HG03439 (cell line): ENCODE results near the gene SELENOI.
"Not testable (repeated sequence)": the region's sequence is repeated elsewhere in the genome, so short reads cannot be mapped to it uniquely, and the experiment has no call there.

Experiments
- ATAC-seq: cut with Tn5 transposase; IDR thresholded peaks from one replicate; pipeline ENCODE4 v1.9.1; 2021; ENCODE audit warnings: mild to moderate bottlenecking, moderate library complexity; ENCODE audit not compliant: unreplicated experiment

SELENOI gene

GRCh38 chr2:26326514-26326913 lies 19.4 kb upstream of the SELENOI start:
- ATAC-seq: no peak

- no peak for ATAC-seq
These were observed 18.4 kb upstream of the SELENOI start for GRCh38 chr2:26327291-26328272.

- not testable (repeated sequence) for ATAC-seq
These were observed 16.9 kb upstream of the SELENOI start for GRCh38 chr2:26329083-26329482.

DNA sequence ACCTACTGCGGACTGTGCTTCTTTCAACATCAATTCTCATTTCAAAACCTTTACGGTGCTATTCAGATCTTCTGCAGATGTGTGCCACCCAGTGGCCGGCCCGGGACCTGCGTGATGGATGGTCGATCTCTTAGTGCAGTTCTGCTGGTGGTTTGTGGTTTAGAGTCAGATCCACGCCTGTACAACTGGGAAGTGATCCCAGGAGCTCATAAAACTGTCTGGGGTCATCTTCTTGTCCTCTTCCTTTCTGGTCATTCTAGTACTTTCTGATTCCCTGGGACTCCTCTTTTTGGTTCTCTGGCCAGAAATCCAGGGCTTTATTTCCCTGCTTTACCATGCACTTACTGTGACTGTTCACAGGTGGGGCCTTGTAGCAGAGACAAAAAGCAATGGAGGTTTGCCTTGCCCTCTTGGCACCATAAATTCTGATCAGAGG lies 15.8 kb upstream of the SELENOI start:
- ATAC-seq: no peak

- ATAC-seq: no peak
These were observed 15.3 kb upstream of the SELENOI start for GRCh38 chr2:26330604-26331003.

GRCh38 chr2:26331321-26331720 lies 14.6 kb upstream of the SELENOI start:
- ATAC-seq: not testable (repeated sequence)

- ATAC-seq: no peak
These were observed 12.7 kb upstream of the SELENOI start for GRCh38 chr2:26333293-26333692.

DNA sequence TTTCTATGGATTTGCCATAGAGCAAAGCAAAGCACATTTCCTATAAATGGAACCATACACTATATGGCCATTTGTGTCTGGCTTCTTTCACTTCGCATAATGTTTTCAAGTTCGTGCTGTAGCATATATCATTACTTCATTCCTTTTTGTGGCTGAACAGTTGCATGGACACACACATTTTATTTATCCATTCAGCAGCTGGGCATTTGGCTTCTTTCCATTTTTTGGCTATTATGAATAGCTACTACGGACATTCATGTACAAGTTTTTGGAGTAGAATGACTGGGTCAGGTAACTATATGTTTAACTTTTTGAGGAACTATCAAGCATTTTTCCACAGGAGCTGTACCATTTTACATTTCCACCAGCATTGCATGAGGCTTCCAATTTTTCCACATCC lies 10.7 kb upstream of the SELENOI start:
- ATAC-seq: no peak

DNA sequence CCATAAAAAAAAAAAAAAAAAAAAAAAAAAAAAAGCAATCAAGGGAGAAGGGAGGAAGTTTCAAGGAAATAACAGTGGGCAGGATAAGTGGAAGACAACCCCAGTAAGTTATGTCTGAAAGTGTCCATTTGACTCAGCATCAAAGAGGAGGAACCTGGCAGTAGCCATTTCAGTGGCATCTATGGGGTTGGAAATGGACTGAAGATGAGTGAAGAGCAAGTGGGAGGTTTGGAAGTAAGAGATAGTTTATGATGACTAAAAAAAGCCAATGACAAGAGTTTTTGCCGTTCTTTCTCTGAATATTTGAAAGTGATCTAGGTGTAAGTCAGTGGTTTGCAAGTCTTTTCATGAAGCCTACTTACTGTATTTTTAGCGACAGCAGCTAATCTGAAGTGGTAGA lies 9.2 kb upstream of the SELENOI start:
- ATAC-seq: no peak

- ATAC-seq: no peak
These were observed 8.6 kb upstream of the SELENOI start for GRCh38 chr2:26337298-26337697.

- no peak for ATAC-seq
These were observed 5.1 kb upstream of the SELENOI start for GRCh38 chr2:26340831-26341230.

DNA sequence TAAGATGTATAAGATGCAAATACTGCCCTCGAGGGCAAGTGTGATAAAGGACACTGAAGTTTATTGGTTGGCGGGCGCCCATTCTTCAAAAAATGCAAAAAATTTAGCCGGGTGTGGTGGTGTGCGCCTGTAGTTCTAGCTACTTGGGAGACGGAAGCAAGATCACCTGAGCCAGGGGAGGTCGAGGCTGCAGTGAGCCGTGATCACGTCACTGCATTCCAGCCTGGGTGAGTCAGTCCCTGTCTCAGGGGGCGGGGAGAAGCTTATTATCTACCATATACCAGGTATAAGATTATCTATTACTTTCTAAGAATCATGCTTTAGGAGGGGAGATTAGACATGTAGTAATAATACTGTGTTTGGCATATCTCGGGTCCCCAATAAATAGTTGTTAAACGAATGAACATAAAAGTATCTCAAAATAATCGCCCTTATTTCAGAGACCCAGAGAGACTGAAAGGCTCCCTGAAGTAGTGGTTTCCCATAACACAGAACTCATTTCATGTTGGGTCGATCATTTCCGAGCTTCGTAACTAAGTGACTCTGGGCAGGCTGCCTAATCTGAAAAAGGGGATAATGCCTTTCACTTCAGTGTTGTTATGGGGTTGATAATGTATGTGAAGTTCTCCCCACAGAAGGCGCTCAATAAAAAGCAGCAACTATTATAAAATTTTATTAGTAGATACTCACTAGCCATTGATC lies 1.2 kb upstream of the SELENOI start:
- no peak for ATAC-seq

DNA sequence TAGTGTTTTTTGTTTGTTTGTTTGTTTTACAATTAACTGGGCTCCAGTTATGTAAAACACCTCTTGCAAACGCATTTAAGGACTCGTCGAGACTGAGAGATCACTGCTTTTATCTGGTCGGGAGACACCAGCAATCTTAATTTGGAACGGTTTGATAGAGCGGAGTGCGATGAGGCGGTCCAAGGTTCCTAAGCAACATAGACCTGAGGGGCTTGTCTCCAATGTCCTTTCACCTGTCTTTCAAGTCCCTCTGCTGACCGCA lies 729 bp upstream of the SELENOI start:
- ATAC-seq: no peak

GRCh38 chr2:26346454-26347053 lies 611 bp downstream of the SELENOI start, which contains the start of gene ADGRF3:
Gene ADGRF3, minus strand, starts transcription at chr2:26346789. Its CDS starts 555 bp downstream, at chr2:26346234.
- ATAC-seq: no peak

DNA sequence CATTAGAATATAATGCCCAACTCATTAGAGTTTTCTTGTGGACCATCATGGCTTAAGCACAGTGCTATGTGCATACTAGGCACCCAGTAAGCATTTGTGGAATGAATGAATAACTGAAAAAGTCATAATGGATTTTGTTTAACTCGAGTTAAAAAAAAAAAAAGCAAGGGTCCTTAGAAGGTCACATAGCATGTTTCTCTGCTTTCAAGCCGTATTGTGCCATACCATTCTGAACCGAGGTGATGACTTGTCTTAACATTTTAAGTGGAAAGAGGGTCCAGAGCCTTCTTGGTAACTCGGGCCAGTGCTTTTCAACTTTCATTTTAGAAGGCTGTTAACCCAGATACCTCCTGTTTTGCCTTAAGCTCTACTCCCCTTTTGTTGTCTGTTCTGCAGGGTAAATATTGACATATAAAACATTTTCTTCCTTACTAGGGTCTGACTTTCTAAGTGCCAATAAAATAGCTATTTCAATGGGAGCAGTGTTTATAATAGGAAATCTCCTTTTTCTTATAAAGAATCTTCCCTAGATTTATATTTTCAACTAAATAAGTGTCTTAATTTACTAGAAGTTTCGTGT lies 1.4 kb downstream of the SELENOI start:
- ATAC-seq: no peak

DNA sequence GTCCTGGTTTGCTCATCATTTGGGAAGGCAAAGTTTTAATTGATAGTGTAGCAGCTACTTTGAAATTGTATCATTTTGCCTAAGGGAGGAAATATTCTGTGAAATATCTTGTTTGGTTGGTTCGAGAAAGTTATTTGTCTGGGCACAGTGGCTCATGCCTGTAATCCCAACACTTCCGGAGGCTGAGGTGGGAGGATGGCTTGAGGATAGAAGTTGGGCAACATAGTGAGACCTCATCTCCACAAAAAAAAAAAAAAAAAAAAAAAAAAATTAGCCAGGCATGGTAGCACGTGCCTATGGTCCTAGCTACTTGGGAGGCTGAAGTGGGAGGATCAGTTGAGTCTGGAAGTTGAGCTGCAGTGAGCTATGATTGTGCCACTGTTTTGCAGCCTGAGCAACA lies 3.7 kb downstream of the SELENOI start:
- ATAC-seq: no peak

GRCh38 chr2:26351375-26352090 lies 5.6 kb downstream of the SELENOI start:
- no peak for ATAC-seq

GRCh38 chr2:26352892-26353291 lies 6.9 kb downstream of the SELENOI start:
- ATAC-seq: no peak

DNA sequence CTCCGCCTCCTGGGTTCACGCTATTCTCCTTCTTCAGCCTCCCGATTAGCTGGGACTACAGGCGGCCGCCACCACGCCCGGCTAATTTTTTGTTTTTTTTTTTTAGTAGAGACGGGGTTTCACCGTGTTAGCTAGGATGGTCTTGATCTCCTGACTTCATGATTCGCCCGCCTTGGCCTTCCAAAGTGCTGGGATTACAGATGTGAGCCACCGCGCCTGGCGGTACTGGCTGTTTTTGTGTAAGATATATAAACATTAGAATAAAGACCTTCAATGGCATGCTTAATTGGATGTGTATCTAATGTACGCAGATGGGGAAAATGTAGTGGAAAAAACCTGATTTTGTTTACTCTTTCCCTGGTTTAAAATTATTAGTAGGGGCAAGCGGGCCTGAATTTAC lies 8.5 kb downstream of the SELENOI start:
- not testable (repeated sequence) for ATAC-seq
